Measurements from ENCODE around the gene LRRC4C. TPM values are rescaled to one million over a fixed set of nuclear protein-coding genes. Genes with fewer than 3 reads are reported as not detected.

LRRC4C gene
- total RNA-seq, 2 donors from 2014 or later = 0.84 to 0.95 TPM

GRCh38 chr11:40642284-40642683 is 817.2 kb downstream of the LRRC4C start:
- Mint-ChIP-seq H3K4me3 (no peak overlapping the region), H3K9me3 (peaks cover 6% of the 10 kb centered on the region), H3K27ac (no peak overlapping the region), H3K36me3 (ENCODE audit: low read depth) (no peaks in the 10 kb centered on the region), H3K4me1 (no peaks in the 10 kb centered on the region), H3K27me3 (ENCODE audit: insufficient read depth) (no peaks in the 10 kb centered on the region)
- Histone ChIP-seq H3K36me3 (ENCODE audit: control insufficient read depth, insufficient read depth, low read length) (no peaks in the 10 kb centered on the region), H3K9ac (ENCODE audit: extremely low read depth, low read length, poor library complexity, severe bottlenecking) (no peak overlapping the region), H3K4me3 (ENCODE audit: low read length) (no peak overlapping the region), H3K27me3 (ENCODE audit: control insufficient read depth, insufficient read depth, low read length, poor library complexity, severe bottlenecking) (no peaks in the 10 kb centered on the region), H3K27ac (ENCODE audit: low read depth, low read length) (no peak overlapping the region), H3K9me3 (ENCODE audit: control insufficient read depth, low read length) (no peaks in the 10 kb centered on the region), H3K4me1 (ENCODE audit: control insufficient read depth, insufficient read depth, low read length) (no peaks in the 10 kb centered on the region)
- 90 to 100% methylated on average over 1 of the region's 1 CpG for WGBS, 2 experiments (ENCODE audit: insufficient coverage in 1 of 2, insufficient read length in 1 of 2)
- no peak for DNase-seq
- TF ChIP-seq CTCF (conservative IDR thresholded peaks at IDR 0.05) = no peak

GRCh38 chr11:40619654-40620053 is 839.8 kb downstream of the LRRC4C start:
- Mint-ChIP-seq H3K4me3 (no peak overlapping the region), H3K27ac (no peak overlapping the region), H3K4me1 (no peaks in the 10 kb centered on the region), H3K27me3 (ENCODE audit: insufficient read depth) (no peaks in the 10 kb centered on the region), H3K9me3 (no peaks in the 10 kb centered on the region), H3K36me3 (ENCODE audit: low read depth) (no peaks in the 10 kb centered on the region)
- Histone ChIP-seq H3K4me1 (ENCODE audit: control insufficient read depth, insufficient read depth, low read length) (no peaks in the 10 kb centered on the region), H3K9ac (ENCODE audit: extremely low read depth, low read length, poor library complexity, severe bottlenecking) (no peak overlapping the region), H3K36me3 (ENCODE audit: control insufficient read depth, insufficient read depth, low read length) (no peaks in the 10 kb centered on the region), H3K4me3 (ENCODE audit: low read length) (no peak overlapping the region), H3K9me3 (ENCODE audit: control insufficient read depth, low read length) (no peaks in the 10 kb centered on the region), H3K27ac (ENCODE audit: low read depth, low read length) (no peak overlapping the region), H3K27me3 (ENCODE audit: control insufficient read depth, insufficient read depth, low read length, poor library complexity, severe bottlenecking) (no peaks in the 10 kb centered on the region)
- DNase-seq = no peak
- WGBS, 2 experiments (ENCODE audit: insufficient coverage in 1 of 2, insufficient read length in 1 of 2) = 94 to 97% methylated on average over 3 of the region's 3 CpGs
- no peak for TF ChIP-seq CTCF (conservative IDR thresholded peaks at IDR 0.05)

- H3K27ac Mint-ChIP-seq = no peak overlapping the region
- no peak for TF ChIP-seq CTCF (conservative IDR thresholded peaks at IDR 0.05)
- Histone ChIP-seq H3K36me3 (ENCODE audit: control insufficient read depth, insufficient read depth, low read length) (no peaks in the 10 kb centered on the region), H3K4me1 (ENCODE audit: control insufficient read depth, insufficient read depth, low read length) (peaks cover 5% of the 10 kb centered on the region), H3K9ac (ENCODE audit: extremely low read depth, low read length, poor library complexity, severe bottlenecking) (no peak overlapping the region), H3K9me3 (ENCODE audit: control insufficient read depth, low read length) (peaks cover 15% of the 10 kb centered on the region), H3K4me3 (ENCODE audit: low read length) (no peak overlapping the region), H3K27ac (ENCODE audit: low read depth, low read length) (no peak overlapping the region), H3K27me3 (ENCODE audit: control insufficient read depth, insufficient read depth, low read length, poor library complexity, severe bottlenecking) (no peaks in the 10 kb centered on the region)
- no peak overlapping the region for H3K4me3 Mint-ChIP-seq
- H3K9me3 Mint-ChIP-seq = peaks cover 25% of the 10 kb centered on the region
- H3K4me1 Mint-ChIP-seq = peaks cover 7% of the 10 kb centered on the region
- no peaks in the 10 kb centered on the region for H3K36me3 Mint-ChIP-seq (ENCODE audit: low read depth)
- no peak for DNase-seq
- no peaks in the 10 kb centered on the region for H3K27me3 Mint-ChIP-seq (ENCODE audit: insufficient read depth)
- WGBS, 2 experiments (ENCODE audit: insufficient coverage in 1 of 2, insufficient read length in 1 of 2) = 90 to 93% methylated on average over 2 of the region's 3 CpGs
These were observed 852.7 kb downstream of the LRRC4C start for GRCh38 chr11:40606800-40607199.

Measured in endodermal cell (in vitro differentiated cells).